ENCODE results near the gene FBXO8.
"Not testable (repeated sequence)": the region's sequence is repeated elsewhere in the genome, so short reads cannot be mapped to it uniquely, and the experiment has no call there.

Gene FBXO8

GRCh38 chr4:174282836-174283506 is 496 bp downstream of the FBXO8 start:
- DNase-seq (ENCODE audit: low read depth): peak; percentile 64

- DNase-seq (ENCODE audit: low read depth): no peak
Observed at GRCh38 chr4:174281901-174282300, 1.6 kb downstream of the FBXO8 start.

- DNase-seq (ENCODE audit: low read depth): no peak
Observed at GRCh38 chr4:174281182-174281737, 2.2 kb downstream of the FBXO8 start.

- no peak for DNase-seq (ENCODE audit: low read depth)
Observed at GRCh38 chr4:174279433-174280155, 3.9 kb downstream of the FBXO8 start.

- no peak for DNase-seq (ENCODE audit: low read depth)
Observed at GRCh38 chr4:174278467-174278866, 5.0 kb downstream of the FBXO8 start.

- DNase-seq (ENCODE audit: low read depth): no peak
Observed at GRCh38 chr4:174277433-174277832, 6.0 kb downstream of the FBXO8 start.

GRCh38 chr4:174275101-174275500 is 8.4 kb downstream of the FBXO8 start:
- no peak for DNase-seq (ENCODE audit: low read depth)

GRCh38 chr4:174274436-174274835 is 9.0 kb downstream of the FBXO8 start:
- no peak for DNase-seq (ENCODE audit: low read depth)

- no peak for DNase-seq (ENCODE audit: low read depth)
Observed at GRCh38 chr4:174273930-174274329, 9.5 kb downstream of the FBXO8 start.

- DNase-seq (ENCODE audit: low read depth): no peak
Observed at GRCh38 chr4:174266416-174266815, 17.1 kb downstream of the FBXO8 start.

- no peak for DNase-seq (ENCODE audit: low read depth)
Observed at GRCh38 chr4:174265916-174266315, 17.6 kb downstream of the FBXO8 start.

GRCh38 chr4:174263445-174263736 is 20.1 kb downstream of the FBXO8 start:
- no peak for DNase-seq (ENCODE audit: low read depth)

GRCh38 chr4:174262624-174263444 is 20.6 kb downstream of the FBXO8 start:
- DNase-seq (ENCODE audit: low read depth): no peak

- not testable (repeated sequence) for DNase-seq (ENCODE audit: low read depth)
Observed at GRCh38 chr4:174261432-174261831, 22.0 kb downstream of the FBXO8 start.

- DNase-seq (ENCODE audit: low read depth): no peak
Observed at GRCh38 chr4:174260099-174260498, 23.4 kb downstream of the FBXO8 start.

- no peak for DNase-seq (ENCODE audit: low read depth)
Observed at GRCh38 chr4:174259580-174259979, 23.9 kb downstream of the FBXO8 start.

GRCh38 chr4:174256277-174256713 is 27.2 kb downstream of the FBXO8 start:
- DNase-seq (ENCODE audit: low read depth): no peak

GRCh38 chr4:174255786-174256185 is 27.7 kb downstream of the FBXO8 start:
- no peak for DNase-seq (ENCODE audit: low read depth)

GRCh38 chr4:174255374-174255773 is 28.1 kb downstream of the FBXO8 start:
- DNase-seq (ENCODE audit: low read depth): no peak

- no peak for DNase-seq (ENCODE audit: low read depth)
Observed at GRCh38 chr4:174254613-174255012, 28.9 kb downstream of the FBXO8 start.

- no peak for DNase-seq (ENCODE audit: low read depth)
Observed at GRCh38 chr4:174252412-174252811, 31.1 kb downstream of the FBXO8 start.

- no peak for DNase-seq (ENCODE audit: low read depth)
Observed at GRCh38 chr4:174248407-174248806, 35.1 kb downstream of the FBXO8 start.

- DNase-seq (ENCODE audit: low read depth): no peak
Observed at GRCh38 chr4:174245714-174246113, 37.8 kb downstream of the FBXO8 start.
